NAMALWA (cell line): ENCODE measurements around the gene MARCHF10.
A peak's percentile ranks its signal among the peaks of the same experiment; 100 is the strongest.
"Not testable (repeated sequence)": the region's sequence is repeated elsewhere in the genome, so short reads cannot be mapped to it uniquely, and the experiment has no call there.

Experiments used
- DNase-seq: peaks from one replicate; pipeline ENCODE4 v3.0.0-alpha.2; 2015; ENCODE audit warnings: low spot score

MARCHF10 gene

DNA sequence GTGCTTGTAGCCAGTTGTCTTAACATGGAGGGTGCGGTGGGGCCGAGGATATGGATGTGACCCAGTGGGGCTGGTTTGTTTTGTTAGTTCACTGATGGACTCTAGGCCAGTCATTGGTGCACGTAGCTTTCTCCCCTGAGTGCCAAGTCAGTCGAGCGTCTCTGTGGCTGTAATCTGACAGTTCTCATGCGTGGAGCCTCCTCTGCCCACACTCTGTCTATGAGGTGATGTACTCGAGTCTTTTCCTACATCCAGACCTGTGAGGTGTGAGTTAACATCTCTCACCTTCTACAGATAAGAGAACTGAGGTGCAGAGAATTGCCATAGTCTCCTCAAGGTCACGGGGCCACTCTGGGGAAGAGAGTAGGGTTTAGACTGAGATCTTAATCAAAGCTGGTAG, 90.2 kb downstream of the MARCHF10 start:
- no peak for DNase-seq

DNA sequence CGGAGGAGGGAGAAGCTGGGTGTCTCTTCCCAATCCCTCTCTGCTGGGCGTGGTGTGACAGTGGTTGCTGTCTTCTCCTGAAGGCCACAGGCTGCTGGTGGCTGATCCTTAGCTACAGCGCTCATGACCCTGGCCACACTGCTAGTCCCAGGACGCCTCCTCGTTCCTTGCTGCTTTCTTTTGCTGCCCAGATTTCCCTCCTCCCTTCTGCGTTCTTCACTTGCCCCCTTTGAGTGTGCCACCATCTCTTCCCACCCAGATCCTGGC, 90.6 kb downstream of the MARCHF10 start:
- no peak for DNase-seq

DNA sequence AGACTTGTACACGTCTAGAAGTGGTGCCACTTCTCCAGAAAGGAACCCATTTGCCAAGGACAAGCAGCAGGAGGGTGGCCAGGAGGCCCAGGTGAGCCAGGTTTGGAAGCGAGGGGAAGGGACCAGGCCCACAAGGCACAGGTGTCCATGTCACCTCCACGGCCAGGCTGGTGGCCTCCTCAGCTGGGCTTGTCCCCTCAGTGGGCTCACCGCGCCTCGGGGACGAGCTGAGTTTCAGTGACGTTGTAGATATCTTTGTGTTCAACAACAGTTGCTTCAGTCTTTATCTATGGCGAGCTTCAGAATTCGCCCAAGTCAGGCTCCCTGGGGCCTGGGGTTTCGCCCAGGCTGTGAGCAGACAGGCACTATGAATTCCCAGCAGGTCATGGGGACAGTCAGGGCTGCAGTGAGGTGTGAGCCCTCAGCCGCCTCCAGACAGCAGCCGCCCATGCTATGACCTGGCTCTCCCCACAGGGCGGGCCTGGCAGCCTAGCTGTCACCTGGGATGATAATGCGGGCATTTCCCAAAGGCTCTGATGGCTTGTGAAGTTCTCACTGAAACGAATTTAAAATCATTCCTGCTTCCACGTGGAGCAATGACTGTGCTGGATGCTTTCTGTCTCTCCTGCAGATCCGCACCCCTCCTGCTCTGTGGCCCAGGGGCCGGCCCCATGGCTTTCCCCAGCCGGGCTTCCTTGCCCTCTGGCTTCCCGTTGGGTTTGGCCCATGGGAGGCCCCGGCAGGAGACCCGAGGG, 91.1 kb downstream of the MARCHF10 start:
- no peak for DNase-seq

DNA sequence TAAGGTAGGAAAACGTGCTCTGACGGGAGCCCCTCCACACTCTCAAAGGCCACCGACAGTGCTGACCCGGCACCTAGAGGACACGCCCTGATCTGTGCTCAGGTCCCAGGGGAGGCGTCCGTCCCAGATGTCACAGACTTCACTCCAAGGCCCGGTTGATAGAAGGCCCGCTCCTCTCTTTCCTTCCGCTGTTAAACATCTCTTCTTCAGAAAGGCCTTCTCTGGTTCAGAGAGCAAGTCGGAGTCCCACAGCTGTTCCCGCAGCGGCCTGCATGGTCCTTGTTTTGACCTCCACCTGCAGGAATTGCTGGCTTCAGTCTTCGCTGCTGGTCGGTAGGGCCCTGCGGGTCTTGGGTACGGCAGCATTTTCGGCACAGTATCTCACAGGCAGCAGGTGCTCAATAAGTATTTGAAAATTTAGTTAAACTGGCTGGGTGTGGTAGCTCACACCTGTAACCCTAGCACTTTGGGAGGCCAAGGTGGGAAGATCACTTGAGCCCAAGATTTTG, 92.2 kb downstream of the MARCHF10 start:
- no peak for DNase-seq

DNA sequence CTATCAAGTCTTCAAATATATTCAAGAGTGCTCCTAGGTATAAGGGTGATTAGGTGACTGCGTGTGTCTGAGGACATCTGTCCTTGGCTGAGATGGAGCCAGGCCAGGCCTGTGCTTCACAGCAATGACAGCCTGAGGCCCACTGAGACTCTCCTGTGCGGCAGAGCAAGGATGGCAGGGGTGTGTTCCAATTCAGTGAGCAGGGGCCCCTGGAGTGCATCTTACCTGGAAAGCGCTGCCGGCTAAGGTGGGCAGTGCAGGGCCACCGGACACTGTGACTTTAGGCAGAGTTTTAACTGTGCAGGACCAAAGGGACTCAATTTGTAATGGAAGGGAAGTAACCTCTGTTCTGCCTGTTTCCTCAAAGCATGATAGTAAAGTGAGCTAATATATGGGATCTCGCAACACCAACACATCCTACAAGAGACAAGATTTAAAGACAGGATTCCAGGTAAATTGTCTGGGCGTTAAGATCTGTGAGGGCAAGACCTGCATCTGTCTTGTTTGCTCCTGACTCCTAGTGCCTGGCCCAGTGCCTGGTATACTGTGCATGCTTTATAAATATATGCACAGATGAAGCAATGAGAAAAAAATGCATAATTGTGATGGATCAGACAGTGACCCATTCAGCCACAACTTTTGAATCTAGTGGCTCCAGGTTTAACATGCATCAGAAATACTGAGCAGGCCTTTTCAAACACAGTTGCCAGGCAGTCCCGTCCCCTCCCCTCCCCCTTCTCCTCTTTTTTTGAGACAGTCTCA, 93.9 kb downstream of the MARCHF10 start:
- DNase-seq, result no peak

DNA sequence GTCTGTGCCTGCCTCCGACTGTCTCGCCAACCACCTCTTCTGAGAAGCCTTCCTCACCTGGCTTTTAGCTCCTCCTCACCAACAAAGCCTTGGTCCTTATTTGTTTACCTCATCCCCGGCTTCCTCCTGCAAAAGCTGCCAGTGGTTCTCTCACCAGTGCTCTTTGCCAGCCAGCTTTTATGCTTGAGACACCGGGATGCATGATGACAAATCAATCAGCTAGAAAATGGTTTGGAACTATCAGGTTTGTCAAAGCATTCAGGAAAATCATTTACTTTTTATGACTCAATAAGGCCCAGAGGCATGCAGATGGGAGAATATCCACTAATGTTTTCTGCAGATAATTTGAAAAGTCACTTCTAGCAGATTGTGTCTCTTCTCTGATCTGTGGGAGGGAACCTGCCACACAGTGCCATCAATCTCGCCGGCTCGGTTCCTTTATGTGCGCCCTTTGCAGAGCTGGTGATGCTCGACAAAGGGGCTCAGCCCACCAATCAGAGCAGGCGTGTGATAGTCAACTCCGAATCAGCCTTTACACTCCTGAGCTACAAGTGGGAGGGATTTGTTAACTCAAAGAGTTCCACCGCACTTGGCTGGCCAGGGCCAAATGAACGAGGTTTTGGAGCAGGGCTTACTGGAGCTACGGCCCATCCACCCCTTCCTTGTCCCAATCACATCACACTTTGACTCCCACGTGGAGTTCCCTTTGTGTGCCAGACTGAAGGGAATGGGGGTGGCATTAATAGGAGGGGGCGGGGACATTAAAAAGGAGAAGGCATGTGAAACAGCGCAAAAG, 94.8 kb downstream of the MARCHF10 start:
- no peak for DNase-seq

DNA sequence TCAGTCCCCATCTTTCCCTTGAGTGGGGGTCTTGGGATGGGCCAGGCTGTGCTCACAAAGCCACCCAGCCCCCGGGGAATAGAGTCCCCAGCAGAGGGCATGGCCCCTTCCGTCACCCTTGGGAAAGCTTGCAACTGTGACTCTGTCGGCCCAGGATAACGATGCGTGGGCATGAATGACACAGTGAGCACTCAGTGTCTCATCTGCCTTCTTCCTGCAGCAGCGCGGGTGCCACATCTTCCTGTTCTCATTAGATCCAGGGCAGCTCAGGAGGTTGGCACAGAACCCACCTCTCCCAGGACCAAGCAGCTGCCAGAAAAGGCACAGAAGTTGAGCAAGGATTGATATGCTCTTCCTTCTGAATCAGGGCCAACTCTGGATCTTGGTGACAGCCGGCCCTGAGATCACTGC, 95.9 kb downstream of the MARCHF10 start:
- DNase-seq, result no peak

DNA sequence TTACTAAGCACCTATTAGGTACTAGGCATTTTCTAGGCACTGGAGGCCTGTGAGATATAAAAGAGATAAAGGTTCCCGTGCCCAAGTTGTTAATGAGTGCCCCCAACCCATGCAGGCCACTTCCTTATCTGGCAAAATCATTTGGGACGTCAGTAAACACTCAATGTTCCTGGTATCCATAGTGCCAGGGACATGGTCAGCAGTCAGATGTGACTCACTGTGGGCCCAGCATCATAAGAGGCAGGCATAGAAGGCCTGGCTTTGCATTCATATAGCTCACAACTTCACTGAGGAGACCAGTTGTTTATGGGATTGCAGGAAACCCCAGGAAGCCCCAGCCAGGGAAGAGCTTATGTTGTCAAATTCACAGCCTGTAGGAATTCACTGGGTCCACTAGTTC, 99.5 kb downstream of the MARCHF10 start:
- DNase-seq, result no peak

DNA sequence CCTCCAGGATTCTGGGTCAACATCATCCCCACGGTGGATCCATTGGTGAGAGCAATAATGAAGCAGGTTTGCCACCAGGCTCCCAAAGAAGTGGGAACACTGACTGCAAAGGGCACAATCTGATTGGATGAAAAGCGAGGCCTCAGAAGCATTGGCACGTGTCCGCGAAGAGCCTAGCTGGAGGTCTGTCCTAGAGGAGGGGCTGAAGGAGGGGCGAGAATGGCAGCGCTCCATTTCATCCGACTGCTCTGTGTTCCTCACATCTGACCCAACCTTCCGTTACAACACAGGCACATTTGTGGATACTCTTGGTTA, 100.7 kb downstream of the MARCHF10 start:
- no peak for DNase-seq

DNA sequence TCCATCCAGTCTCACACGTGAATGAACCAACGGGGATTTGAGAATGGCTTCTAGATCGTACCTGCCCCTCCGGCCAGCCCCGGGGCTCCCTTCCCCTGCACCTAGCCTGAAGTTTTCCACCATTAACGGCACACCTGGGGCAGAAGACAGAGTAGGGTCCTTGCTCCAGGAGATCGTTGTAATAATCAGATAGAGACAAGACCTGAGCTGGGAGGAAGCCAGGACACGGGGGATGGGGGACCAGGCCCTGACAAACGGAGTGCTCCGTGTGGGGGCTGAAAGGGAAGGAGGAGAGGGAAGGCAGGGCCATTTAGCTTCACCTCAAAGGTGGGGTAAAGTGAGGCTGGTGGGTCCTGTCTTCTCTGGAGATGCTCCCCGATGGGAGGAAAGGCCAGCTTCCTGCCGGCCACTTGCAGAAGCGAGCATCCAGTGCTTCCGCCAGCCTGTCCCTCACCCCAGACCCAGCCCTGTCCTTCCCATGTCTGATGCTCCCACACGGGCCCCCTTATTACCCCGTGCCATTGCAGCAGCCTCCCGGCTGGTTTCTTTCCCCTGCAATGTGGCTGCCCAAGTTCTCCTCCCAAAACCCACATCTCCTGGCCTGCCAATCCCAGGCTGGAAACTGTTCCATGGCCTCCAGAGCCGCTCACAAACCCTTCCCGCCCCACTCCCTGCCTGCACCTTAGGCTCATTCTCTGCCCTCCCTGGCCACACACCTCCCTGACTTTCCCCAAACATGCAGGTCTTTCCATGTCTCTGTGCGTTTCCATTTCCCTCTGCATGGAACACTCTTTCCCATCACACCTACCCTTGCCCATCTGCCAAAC, 101.3 kb downstream of the MARCHF10 start:
- no peak for DNase-seq

DNA sequence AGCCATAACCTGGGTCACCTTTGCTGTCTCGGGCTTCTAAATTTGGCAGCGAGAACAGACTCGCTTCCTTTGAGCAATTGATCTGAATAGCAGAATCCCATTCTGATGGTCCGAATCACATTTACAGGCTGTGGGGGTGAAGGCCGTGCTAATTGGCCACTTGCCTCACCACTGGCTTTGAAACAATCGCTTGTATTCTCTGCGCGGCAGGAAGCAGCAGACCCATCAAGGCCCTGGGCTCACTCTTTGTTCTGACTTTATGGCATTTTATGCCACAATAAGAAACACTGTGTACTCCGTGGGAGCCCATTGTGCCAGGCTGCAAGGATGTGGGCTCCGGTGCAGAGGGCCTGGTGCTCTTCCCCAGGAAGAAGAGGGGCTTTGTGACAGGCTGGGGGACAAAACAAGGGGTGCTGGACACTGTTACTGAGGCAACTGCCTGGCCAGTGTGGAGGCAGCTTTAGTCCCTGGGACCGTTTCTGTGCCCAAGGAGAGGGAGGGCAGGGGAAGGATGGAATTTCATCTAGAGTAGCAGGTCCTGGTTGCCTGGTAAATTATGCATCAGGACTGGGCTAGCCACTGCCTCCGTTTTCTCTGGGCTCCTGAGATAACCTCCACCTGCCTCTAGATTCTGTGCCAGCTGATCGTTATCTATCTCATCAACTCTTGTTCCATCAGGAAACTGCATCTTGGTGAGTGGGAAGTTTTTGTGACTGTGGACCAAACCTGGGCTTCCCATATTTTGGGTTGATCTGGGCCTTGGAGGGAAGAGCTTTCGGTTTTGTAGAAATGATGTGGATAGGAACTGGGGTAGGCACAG, 102.1 kb downstream of the MARCHF10 start:
- no peak for DNase-seq

DNA sequence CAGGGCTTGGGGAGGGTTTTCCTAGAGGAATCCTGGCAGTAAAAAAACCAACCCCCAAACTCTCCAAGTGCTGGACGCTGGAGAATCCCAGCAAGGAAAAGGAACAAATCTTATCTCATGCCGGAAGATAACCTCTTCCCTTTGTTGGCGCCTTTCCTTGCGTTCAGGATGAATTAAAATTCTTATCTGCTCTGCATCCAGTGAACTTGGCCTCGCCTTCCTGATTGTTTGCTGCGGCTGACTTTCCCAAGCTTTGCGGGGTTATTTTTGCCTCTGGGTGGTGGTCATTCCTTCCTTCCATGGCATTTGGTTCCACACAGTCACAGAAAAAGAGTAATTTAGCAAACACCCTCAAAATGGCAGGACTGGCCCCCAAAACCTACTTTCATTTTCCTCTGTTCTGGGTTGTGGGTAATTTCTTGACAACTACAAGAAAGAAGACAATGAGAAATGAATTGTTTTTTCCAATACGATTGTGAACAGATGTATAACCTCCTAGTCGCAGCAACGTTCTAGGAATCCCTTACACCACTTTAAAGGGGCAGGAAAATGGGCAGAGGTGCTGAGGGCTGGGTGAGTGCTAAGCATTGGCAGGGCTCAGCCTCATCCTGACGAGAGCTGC, 102.8 kb downstream of the MARCHF10 start:
- no peak for DNase-seq

DNA sequence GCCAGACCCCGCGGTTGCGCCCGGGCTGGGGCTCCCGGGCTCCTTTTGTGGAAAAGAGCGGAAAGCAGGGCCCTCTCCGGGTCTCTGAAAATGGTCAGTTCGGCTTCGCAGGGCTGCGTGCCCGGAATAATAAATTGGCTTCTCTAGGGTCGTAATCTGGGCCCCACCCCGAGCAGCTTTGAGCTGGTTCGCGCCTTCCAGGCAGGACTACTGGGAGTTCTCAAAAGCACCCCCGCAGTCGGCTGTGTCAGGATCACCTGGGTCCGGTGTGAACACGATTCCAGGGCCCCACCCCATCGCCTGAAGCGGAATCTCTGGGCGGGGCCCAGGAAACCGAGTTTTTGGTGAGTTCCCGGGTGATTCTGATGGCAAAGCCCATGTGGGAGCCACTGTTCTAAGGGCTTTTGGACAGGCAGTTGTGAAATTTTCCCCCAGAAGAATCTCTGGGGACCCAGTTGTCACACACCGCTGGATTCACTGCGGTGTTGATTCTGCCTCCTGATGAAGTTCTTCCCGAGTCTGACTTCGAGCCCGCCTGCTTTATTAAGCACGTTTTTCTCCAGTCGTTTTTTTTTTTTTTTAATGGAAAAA, 103.6 kb downstream of the MARCHF10 start:
- peak; percentile 17 for DNase-seq

DNA sequence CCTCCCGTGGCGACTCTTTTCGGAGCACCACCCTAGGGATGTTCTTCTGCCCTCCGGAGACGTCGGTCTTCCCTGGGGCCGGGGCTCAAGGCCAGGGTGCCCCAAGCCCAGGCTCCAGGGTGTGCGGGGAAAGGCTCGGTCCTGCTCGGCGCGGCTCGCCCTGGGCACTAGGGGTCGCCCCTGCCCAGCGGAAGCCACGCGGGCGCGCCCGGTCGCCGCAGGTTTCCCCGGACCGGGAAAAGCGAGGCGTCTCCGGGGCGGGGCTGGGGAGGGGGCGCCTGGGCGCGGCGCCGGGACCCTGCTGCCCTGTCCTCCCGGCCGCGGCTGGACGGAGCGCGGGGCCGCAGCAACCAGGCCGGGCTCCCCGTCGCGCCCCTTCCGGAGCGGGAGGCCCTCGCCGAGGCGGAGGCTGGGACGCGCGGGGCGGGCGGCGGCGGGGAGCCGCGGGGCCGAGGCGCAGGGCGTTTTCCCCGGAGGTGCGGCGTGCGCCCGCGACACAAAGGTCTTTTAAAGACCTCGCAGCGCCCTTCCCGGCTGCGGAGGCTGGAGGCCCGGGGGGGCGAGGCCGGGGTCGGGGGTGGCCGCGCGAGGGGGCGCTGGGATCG, 104.2 kb downstream of the MARCHF10 start:
- DNase-seq, result peak; percentile 59

DNA sequence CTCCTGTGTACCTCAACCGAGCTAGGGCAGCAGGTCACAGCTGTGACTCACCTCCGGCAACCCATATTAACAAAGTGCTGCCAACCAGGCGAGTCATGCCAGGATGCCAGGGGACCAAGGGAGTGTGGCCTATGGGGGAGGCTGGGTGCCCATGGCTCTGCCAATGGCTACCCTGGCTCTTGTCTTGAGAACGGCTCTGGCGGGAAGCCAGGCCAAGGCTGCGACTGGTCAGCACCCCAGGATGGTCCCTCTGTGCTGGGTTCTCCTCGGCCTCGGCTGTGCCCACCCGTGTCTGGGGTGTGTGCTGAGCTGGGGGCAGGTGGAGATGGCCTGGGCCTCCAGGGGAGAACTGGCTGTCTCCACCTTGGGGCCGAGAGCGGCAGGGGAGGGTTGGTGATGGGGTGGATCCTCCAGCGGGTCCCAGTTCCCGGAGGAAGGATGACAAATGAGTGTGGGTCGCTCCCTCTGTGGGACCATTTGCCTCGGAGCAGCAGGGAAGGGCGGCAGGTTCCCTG, 104.8 kb downstream of the MARCHF10 start:
- no peak for DNase-seq

DNA sequence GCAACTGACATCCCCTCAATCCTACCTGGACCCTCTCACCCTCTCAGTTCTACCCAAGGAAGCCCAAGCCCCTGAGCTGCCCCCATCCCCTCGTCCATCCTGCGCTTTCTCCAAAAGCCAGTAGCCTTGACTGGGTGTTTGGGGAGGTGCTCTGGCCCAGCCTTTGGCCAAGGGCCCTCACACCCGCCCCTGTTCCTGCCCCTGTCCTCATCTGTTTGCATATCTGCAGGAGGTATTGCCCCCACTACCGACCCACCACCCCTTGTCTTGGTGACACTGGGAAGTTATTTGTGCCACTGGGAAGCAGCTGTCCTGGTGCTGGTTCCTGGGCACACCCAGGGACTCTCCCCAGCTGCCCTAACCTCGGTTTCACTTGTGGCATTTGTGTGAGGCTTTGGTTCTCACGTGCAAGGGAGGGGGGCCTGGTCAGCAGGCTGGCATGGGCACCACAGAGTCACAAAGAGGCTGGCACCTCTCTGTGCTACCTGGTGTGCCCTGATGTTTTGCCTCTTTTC, 105.3 kb downstream of the MARCHF10 start:
- DNase-seq, result no peak

DNA sequence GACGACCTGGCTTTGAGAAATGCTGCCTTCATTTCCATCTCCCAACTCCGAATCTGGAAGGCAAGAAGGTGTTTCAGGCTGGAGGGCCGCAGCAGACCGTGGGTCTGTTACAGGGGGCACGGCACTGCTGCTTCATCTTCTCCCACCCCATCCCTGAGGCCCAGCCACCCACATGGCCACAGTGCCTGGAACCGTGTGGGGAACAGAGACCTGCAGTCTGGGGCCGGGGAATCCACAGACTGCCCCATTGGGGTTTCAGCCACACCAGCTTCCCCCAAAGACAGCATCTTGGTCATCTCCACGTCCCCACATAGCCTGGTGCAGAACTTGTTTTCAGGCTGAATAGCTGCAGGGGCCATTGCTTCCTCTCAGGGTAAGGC, 106.4 kb downstream of the MARCHF10 start:
- DNase-seq, result no peak

DNA sequence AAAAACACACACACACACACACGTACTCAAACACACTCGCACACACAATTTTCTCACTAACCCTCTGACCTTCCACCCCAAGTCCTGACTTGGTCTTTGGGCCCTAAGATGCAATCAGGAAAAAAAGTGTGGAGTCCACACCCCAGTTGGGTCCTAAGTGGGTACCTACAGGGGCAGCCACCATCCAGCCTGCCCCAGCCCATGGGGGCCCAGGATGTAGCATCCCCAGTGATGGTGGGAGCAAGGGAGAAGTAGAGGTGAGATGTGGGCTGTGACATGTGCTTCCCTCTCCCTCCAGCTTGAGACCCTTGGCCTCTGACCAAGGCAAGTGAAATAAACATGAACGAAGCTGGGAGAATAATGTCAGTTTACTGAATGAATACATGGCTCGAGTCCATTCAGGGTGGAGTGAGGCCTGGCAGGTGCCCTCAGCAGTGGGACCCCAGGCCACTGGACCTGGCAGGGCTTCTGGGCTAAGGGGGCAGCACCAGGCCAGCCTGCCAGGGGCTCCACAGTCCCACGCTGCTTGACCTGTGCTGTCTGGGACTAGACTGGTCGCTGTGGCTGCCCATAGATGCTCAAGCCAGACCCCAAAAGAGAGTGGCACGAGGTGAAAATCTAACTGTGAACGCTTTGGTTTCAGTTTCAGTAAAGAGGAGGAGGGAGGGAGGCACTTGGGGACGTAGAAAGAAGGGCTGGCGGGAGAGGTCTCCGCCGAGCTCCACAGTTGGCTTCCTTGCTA, 107.0 kb downstream of the MARCHF10 start:
- DNase-seq, result no peak

DNA sequence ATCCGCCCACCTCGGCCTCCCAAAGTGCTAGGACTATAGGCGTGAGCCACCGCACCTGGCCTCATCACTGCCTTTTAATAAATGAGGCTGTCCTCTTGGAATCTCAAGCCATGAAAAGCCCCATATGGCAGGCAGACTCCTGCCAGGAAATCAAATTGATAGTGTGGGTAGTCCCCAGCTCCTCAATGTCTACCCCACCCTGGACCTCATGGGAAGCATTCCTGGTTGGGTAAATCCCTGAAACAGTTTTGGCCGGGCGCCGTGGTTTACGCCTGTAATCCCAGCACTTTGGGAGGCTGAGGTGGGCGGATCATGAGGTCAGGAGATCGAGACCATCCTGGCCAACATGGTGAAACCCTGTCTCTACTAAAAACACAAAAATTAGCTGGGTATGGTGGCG, 109.7 kb downstream of the MARCHF10 start:
- DNase-seq, result not testable (repeated sequence)
